Mammary epithelial cell (primary cell): Measurements from ENCODE around the gene MALT1.

Source experiments
- CTCF ChIP-seq, 2 donors: IDR thresholded peaks in 1 of 2; conservative IDR thresholded peaks in 1 of 2; 2 replicates each; pipeline ENCODE4 v1.5.1; 2011 to 2012; ENCODE audit warnings: inconsistent platforms in 2 of 2, low read length in 2 of 2, mild to moderate bottlenecking in 2 of 2, control low read depth in 1 of 2, low read depth in 1 of 2; ENCODE audit not compliant: insufficient read depth in 1 of 2; ENCODE audit errors: extremely low read depth in 1 of 2
- EZH2 ChIP-seq: IDR thresholded peaks from 2 replicates; pipeline ENCODE4 v1.6.1; 2012; ENCODE audit warnings: low read length, inconsistent platforms, borderline replicate concordance

GRCh38 chr18:58690259-58690658 lies 19.0 kb downstream of the MALT1 start:
- TF ChIP-seq CTCF (conservative IDR thresholded peaks at IDR 0.05 in 1 of 2, IDR thresholded peaks at IDR 0.05 in 1 of 2; ENCODE audit: extremely low read depth in 1 of 2, insufficient read depth in 1 of 2, low read depth in 1 of 2, low read length in 2 of 2): no peak
- TF ChIP-seq EZH2: no peak
